K562 (cell line): ENCODE measurements around the gene PRDM1. TPM values are rescaled to one million over a fixed set of nuclear protein-coding genes. Genes with fewer than 3 reads are reported as not detected.

Source experiments
- ATAC-seq: fragments of 200-7000 bp; cut with Tn5 transposase; 3 replicates; pipeline ENCODE4 v1.9.1; 2020; ENCODE audit warnings: moderate library complexity
- BruUV-seq: library from RNA; stranded (reverse); fragments of 400-500 nt; replicated peaks from 2 replicates; lab custom pipeline; 2021; lab: Mats Ljungman, UMichigan
- CTCF ChIA-PET: fragments of 300-600 bp; formaldehyde crosslinking; extraction: SDS; loops from one replicate; lab custom pipeline; 2021; ENCODE audit warnings: low intra/inter-chr PET ratio; lab: Yijun Ruan, JAX
- POLR2A ChIA-PET: fragments of 300-600, 350-650 bp; sonication (Branson Sonifier 250); formaldehyde crosslinking; extraction: SDS; loops from one replicate; lab custom pipeline; 2021; ENCODE audit warnings: antibody characterized with exemption, inconsistent platforms; lab: Yijun Ruan, JAX
- DNase-seq, 4 experiments: peaks; one replicate each; pipeline versions ENCODE4 v3.0.0 to v3.0.0-alpha.2; 2011 to 2018; ENCODE audit warnings: low spot score in 3 of 4, mixed read lengths in 3 of 4; ENCODE audit errors: extremely low read depth in 1 of 4
- FAIRE-seq: peaks from 2 replicates; lab custom pipeline; 2011; peaks lifted over from hg19 to GRCh38; lab: Jason Lieb, UNC
- H2AFZ ChIP-seq: 2 replicates; pipeline ENCODE4 v1.6.0; 2011; ENCODE audit warnings: low read depth, low read length, control low read depth, inconsistent platforms
- H3K27ac ChIP-seq: fragments of 200-600 bp; 3 replicates; pipeline ENCODE4 v1.8.0; 2011; ENCODE audit warnings: low read depth, mild to moderate bottlenecking, control low read depth, inconsistent platforms, low read length, moderate library complexity, mixed read lengths; ENCODE audit errors: extremely low read depth
- H3K27me3 ChIP-seq, 2 experiments: fragments of 300-600 bp in 1 of 2; 2 replicates in 1 of 2; 3 replicates in 1 of 2; pipeline versions ENCODE4 v1.6.0 to v1.8.0; 2011; ENCODE audit warnings: inconsistent platforms in 2 of 2, low read length in 2 of 2, mild to moderate bottlenecking in 1 of 2, mixed read lengths in 1 of 2, moderate library complexity in 1 of 2; ENCODE audit not compliant: control insufficient read depth in 2 of 2, insufficient read depth in 2 of 2
- H3K36me3 ChIP-seq: fragments of 300-600 bp; 3 replicates; pipeline ENCODE4 v1.8.0; 2011; ENCODE audit warnings: mild to moderate bottlenecking, low read length, inconsistent platforms; ENCODE audit not compliant: control insufficient read depth, insufficient read depth
- H3K4me1 ChIP-seq, 2 experiments: fragments of 200-600 bp in 1 of 2; replicated peaks in 1 of 2; 2 replicates in 1 of 2; 3 replicates in 1 of 2; pipeline versions ENCODE4 v1.5.1 to v1.8.0; 2011; ENCODE audit warnings: inconsistent platforms in 2 of 2, low read length in 2 of 2, mild to moderate bottlenecking in 1 of 2, mixed read lengths in 1 of 2, moderate library complexity in 1 of 2; ENCODE audit not compliant: control insufficient read depth in 2 of 2, insufficient read depth in 2 of 2
- H3K4me2 ChIP-seq: 2 replicates; pipeline ENCODE4 v1.6.1; 2011; ENCODE audit warnings: low read length, control low read depth, inconsistent platforms, mixed read lengths; ENCODE audit not compliant: insufficient read depth
- H3K4me3 ChIP-seq: fragments of 200-600 bp; sonication (generic), shearing (Covaris generic); 2 replicates; pipeline ENCODE4 v1.5.1; 2016; ENCODE audit warnings: control low read depth, inconsistent platforms
- H3K79me2 ChIP-seq: fragments of 200-600 bp; 3 replicates; pipeline ENCODE4 v1.8.0; 2011; ENCODE audit warnings: low read length, inconsistent platforms; ENCODE audit not compliant: control insufficient read depth, insufficient read depth
- H3K9ac ChIP-seq, 2 experiments: 2 replicates each; pipeline versions ENCODE4 v1.6.0 to v1.6.1; 2011; ENCODE audit warnings: low read depth in 2 of 2, low read length in 2 of 2, control low read depth in 1 of 2, inconsistent platforms in 1 of 2, mild to moderate bottlenecking in 1 of 2, mixed read lengths in 1 of 2; ENCODE audit not compliant: insufficient read depth in 1 of 2
- H3K9me1 ChIP-seq: one replicate; pipeline ENCODE4 v1.6.0; 2011; ENCODE audit warnings: inconsistent platforms, mild to moderate bottlenecking, low read length, moderate library complexity; ENCODE audit not compliant: control insufficient read depth, insufficient read depth
- H3K9me3 ChIP-seq: replicated peaks from 2 replicates; pipeline ENCODE4 v1.5.1; 2011; ENCODE audit warnings: low read depth, low read length, inconsistent platforms; ENCODE audit not compliant: control insufficient read depth, insufficient read depth
- H4K20me1 ChIP-seq: replicated peaks from 2 replicates; pipeline ENCODE4 v1.6.1; 2011; ENCODE audit warnings: low read length, inconsistent platforms, mixed read lengths; ENCODE audit not compliant: control insufficient read depth, insufficient read depth
- CBFA2T3 ChIP-seq: fragments of 450-650 bp; IDR thresholded peaks from 2 replicates; pipeline ENCODE4 v1.6.1; 2017
- ETS2 ChIP-seq: IDR thresholded peaks from 2 replicates; pipeline ENCODE4 v1.6.1; 2016; ENCODE audit warnings: borderline replicate concordance, missing genetic modification characterization, mild to moderate bottlenecking, moderate library complexity, missing compliant biosample characterization; ENCODE audit not compliant: poor library complexity, severe bottlenecking
- GTF2F1 ChIP-seq: IDR thresholded peaks from 2 replicates; pipeline ENCODE4 v1.6.1; 2011; ENCODE audit warnings: low read depth, low read length, improper control_type of control experiment
- HOMEZ ChIP-seq: fragments of 250-450 bp; sonication (Bioruptor Pico); IDR thresholded peaks from 2 replicates; pipeline ENCODE4 v1.4.0; 2020; ENCODE audit warnings: mild to moderate bottlenecking, moderate library complexity
- MXI1 ChIP-seq: IDR thresholded peaks from 2 replicates; pipeline ENCODE4 v1.6.1; 2011; ENCODE audit warnings: low read depth, mild to moderate bottlenecking, improper control_type of control experiment, low read length
- NFE2L1 ChIP-seq: fragments of 450-650 bp; IDR thresholded peaks from 2 replicates; pipeline ENCODE4 v1.6.1; 2016; ENCODE audit warnings: missing genetic modification characterization, low read depth, mild to moderate bottlenecking, missing compliant biosample characterization, moderate library complexity, borderline replicate concordance
- SMAD3 ChIP-seq: fragments of 450-650 bp; formaldehyde crosslinking; conservative IDR thresholded peaks from 2 replicates; pipeline ENCODE4 v1.4.0; 2020; ENCODE audit warnings: mild to moderate bottlenecking
- THAP12 ChIP-seq: fragments of 250-450 bp; sonication (Bioruptor Pico); IDR thresholded peaks from 2 replicates; pipeline ENCODE4 v1.9.0; 2021; ENCODE audit warnings: mild to moderate bottlenecking, inconsistent platforms
- XRCC5 ChIP-seq: fragments of 200-400 bp; formaldehyde crosslinking; IDR thresholded peaks from 2 replicates; pipeline ENCODE4 v1.6.1; 2017; ENCODE audit warnings: low read depth, mild to moderate bottlenecking, low read length
- ZBTB12 ChIP-seq: fragments of 250-450 bp; sonication (Bioruptor Pico); IDR thresholded peaks from 2 replicates; pipeline ENCODE4 v1.4.0; 2020
- ZNF274 ChIP-seq: IDR thresholded peaks from 2 replicates; pipeline ENCODE4 v1.6.1; 2011; ENCODE audit warnings: low read depth, mild to moderate bottlenecking, low read length, moderate library complexity, borderline replicate concordance
- ZNF324 ChIP-seq: fragments of 250-450 bp; sonication (Bioruptor Pico); IDR thresholded peaks from 2 replicates; pipeline ENCODE4 v1.4.0; 2020; ENCODE audit warnings: mild to moderate bottlenecking
- ZNF444 ChIP-seq: fragments of 250-450 bp; sonication (Bioruptor Pico); IDR thresholded peaks from 2 replicates; pipeline ENCODE4 v1.4.0; 2020; ENCODE audit warnings: mild to moderate bottlenecking, moderate library complexity
- WGBS: fragments of 100-300 bp; shearing (Covaris generic); methylation state at CpG from one replicate; pipeline ENCODE4 v1.1.6; 2016; ENCODE audit warnings: low coverage, mixed read lengths; ENCODE audit not compliant: insufficient coverage; ENCODE audit errors: missing lambda C conversion rate; 5-methylcytosine and 5-hydroxymethylcytosine counted together
- in situ Hi-C: fragments of 300-500 bp; cut with MboI; formaldehyde crosslinking; loops from 4 replicates; pipeline ENCODE4 v1.15.0; 2018; ENCODE audit warnings: inconsistent platforms, mixed read lengths
- intact Hi-C: fragments of 100-400 bp; cut with micrococcal nuclease; formaldehyde crosslinking; loops from 2 replicates; pipeline ENCODE4 v1.14.2; 2022
- polyA plus RNA-seq, 8 experiments: library from polyadenylated mRNA; depleted of rRNA in 4 of 8; stranded (reverse) in 5 of 8; unstranded in 3 of 8; fragments of >200 nt; fragmentation: Nextera tagmentation in 2 of 8; fragmentation: Illumina TruSeq in 1 of 8; extraction: Ambion mirVana in 2 of 8; extraction: Trizol in 1 of 8; gene quantifications; 2 replicates each; pipeline versions ENCODE4 v1.2.1 to v1.2.3, GENCODE V29; 2011 to 2014; ENCODE audit warnings: inconsistent platforms in 1 of 8, missing spikeins in 1 of 8
- total RNA-seq, 7 experiments: library from RNA; depleted of rRNA in 6 of 7; stranded (reverse); fragments of >200 nt in 6 of 7; fragmentation: Illumina TruSeq in 2 of 7; extraction: Trizol in 2 of 7; gene quantifications; 2 replicates each; pipeline versions ENCODE4 v1.2.1 to v1.2.3, GENCODE V29; 2011 to 2021; ENCODE audit warnings: low replicate concordance in 1 of 7
- TF ChIP-seq, protein P1 (sequence below), 2 experiments: fragments of 450-650 bp; conservative IDR thresholded peaks; 2 replicates each; pipeline ENCODE4 v1.6.1; 2017; ENCODE audit warnings: mild to moderate bottlenecking in 2 of 2, moderate library complexity in 2 of 2

Gene PRDM1
- total and polyA plus RNA-seq, 9 of the 15 experiments (the other 6 are each of a cell fraction or from before 2014, with no cell fraction given): 0.09 to 0.89 (median 0.27) TPM

GRCh38 chr6:106136845-106137244 lies 50.7 kb downstream of the PRDM1 start (continued):
- TF ChIP-seq HOMEZ (CRISPR knock-in tag) (no peak), MXI1 (no peak)

GRCh38 chr6:106138151-106138550 lies 52.0 kb downstream of the PRDM1 start:
- POLR2A ChIA-PET: interaction anchor here (0.7 kb wide), 1 partner anchor 17 kb away, joined by 4 read pairs; no protein-coding TSS in a partner anchor

More at GRCh38 chr6:106138151-106138550, 52.0 kb downstream of the PRDM1 start:
- Histone ChIP-seq H3K36me3 (no peaks in the 10 kb centered on the region), H3K4me1 (peaks cover 15 to 35% of the 10 kb centered on the region in 2 experiments), H2AFZ (peak overlapping the region; percentile 75), H3K27me3 (no peaks in the 10 kb centered on the region), H3K9me1 (no peaks in the 10 kb centered on the region), H3K4me3 (no peak overlapping the region), H3K4me2 (no peak overlapping the region), H3K79me2 (no peaks in the 10 kb centered on the region), H4K20me1 (no peaks in the 10 kb centered on the region), H3K9ac (no peak overlapping the region), H3K9me3 (no peaks in the 10 kb centered on the region), H3K27ac (no peak overlapping the region)
- TF ChIP-seq ZNF324 (no peak), THAP12 (no peak), ZNF444 (no peak), SMAD3 (CRISPR knock-in tag) (no peak), ZNF274 (no peak), ETS2 (tag) (no peak), GTF2F1 (no peak), NFE2L1 (tag) (no peak), CBFA2T3 (no peak), ZBTB12 (CRISPR knock-in tag) (no peak), XRCC5 (no peak)
- TF ChIP-seq, protein P1, sequence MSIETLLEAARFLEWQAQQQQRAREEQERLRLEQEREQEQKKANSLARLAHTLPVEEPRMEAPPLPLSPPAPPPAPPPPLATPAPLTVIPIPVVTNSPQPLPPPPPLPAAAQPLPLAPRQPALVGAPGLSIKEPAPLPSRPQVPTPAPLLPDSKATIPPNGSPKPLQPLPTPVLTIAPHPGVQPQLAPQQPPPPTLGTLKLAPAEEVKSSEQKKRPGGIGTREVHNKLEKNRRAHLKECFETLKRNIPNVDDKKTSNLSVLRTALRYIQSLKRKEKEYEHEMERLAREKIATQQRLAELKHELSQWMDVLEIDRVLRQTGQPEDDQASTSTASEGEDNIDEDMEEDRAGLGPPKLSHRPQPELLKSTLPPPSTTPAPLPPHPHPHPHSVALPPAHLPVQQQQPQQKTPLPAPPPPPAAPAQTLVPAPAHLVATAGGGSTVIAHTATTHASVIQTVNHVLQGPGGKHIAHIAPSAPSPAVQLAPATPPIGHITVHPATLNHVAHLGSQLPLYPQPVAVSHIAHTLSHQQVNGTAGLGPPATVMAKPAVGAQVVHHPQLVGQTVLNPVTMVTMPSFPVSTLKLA (conservative IDR thresholded peaks at IDR 0.05): no peak
- intact Hi-C loops: no loop called here
- no TSS peak for BruUV-seq
- ATAC-seq (no peak), FAIRE-seq (no peak), DNase-seq (no peak)
- in situ Hi-C loops: no loop called here
- CTCF ChIA-PET: no interaction called here
- 39% methylated on average over 6 of the region's 6 CpGs for WGBS
